Activated CD8-positive, alpha-beta memory T cell treated with anti-CD3 and anti-CD28 coated beads for 1 hour (primary cell): ENCODE results near the gene PPP1R11.
"Not testable (repeated sequence)": the region's sequence is repeated elsewhere in the genome, so short reads cannot be mapped to it uniquely, and the experiment has no call there.

Experiments
- DNase-seq, 2 donors: peaks; one replicate each; pipeline ENCODE4 v3.0.0-alpha.2; 2020; ENCODE audit warnings: low read depth in 1 of 2; ENCODE audit errors: extremely low read depth in 1 of 2

PPP1R11 gene, protein sequence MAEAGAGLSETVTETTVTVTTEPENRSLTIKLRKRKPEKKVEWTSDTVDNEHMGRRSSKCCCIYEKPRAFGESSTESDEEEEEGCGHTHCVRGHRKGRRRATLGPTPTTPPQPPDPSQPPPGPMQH

GRCh38 chr6:30066577-30067459 is at the start of gene PPP1R11:
TSS of gene PPP1R11 (plus strand) at chr6:30067198. CDS start at chr6:30067411, 213 bp downstream.
- DNase-seq: peak; percentile 94 to 97

DNA sequence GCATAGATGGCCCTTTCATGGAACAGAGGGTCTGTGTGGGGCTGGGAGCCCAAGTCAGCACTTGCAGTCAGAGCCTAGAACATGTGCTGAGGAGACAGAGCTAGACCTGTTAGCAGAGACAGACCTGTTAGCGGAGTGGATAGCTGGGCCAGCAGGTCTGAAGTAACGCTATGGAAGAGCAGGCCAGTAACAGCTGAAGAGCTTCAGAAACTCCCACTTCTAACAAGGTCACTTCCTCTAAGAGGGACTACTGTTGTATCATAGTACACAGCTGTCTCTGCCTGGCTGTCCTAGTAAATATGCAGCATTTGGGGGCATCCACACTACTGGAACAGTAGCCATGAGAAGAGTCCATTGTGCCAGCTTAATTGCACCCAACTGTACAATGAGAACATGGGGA is 47.2 kb upstream of the PPP1R11 start:
- DNase-seq: no peak

GRCh38 chr6:30020626-30021025 is 46.4 kb upstream of the PPP1R11 start:
- DNase-seq: no peak

DNA sequence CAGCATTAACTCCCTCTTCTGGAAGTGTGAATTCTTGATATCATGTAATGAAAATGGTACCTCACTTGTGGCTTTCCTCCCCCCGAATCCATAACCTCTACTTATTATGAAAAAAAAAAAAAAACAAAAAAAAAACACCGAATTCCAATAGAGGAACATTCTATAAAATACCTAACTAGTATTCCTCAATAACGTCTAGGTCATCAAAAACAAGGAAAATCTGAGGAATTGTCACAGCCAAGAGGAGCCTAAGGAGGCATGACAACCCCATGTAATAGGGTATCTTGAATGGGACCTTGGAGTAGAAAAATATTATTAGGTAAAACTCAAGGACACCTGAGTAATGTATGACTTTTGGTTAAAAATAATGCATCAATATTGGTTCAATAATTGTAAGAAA is 44.8 kb upstream of the PPP1R11 start:
- DNase-seq: no peak

DNA sequence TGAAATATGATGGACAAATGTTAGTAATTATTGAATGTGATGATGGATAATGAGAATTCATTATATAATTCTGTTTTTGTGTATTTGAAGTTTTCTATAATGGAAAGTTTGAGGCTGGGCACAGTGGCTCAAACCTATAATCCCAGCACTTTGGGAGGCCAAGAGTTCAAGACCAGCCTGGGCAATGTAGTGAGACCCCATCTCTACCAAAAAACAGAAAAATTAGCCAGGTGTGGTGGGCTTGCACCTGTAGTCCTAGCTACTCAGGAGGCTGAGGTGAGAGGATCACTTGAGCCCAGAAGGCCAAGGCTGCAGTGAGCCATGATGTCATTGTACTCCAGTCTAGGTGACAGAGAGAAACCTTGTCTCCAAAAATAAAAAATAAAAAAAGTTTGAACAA is 44.3 kb upstream of the PPP1R11 start:
- not testable (repeated sequence) for DNase-seq

DNA sequence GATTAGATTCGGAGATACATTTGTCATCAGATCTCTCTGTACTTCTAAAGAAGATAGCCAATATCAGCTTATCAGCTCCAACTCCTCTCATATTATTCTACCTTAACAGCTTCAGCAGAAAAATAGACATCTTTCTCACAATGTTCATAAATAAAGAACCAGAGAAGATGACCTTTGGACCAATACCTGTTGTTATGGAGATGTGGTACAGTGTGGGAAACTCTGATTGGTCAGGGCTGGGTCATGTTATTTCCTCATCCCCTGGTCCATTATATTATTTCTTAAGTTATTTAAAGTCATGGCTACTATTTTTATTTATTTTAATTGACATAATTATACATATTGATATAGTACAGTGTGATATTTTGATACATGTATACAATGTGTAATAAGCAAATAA is 41.8 kb upstream of the PPP1R11 start:
- DNase-seq: no peak

DNA sequence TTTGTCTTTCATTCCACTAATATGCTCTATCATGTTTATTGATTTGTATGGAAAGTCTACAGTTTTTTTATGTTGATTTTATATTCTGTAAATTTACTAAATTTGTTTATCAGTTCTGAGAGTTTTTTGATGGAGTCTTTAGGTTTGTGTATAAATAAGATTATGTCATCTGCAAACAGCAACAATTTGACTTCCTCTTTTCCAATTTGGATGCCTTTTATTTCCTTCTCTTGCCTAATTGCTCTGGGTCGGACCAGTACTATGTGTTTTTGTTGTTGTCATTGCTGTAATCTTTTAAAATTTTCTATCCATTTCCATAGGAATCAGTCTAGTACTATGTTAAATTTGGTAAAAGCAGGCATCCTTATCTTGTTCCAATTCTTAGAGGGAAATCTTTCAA is 37.4 kb upstream of the PPP1R11 start:
- DNase-seq: no peak

DNA sequence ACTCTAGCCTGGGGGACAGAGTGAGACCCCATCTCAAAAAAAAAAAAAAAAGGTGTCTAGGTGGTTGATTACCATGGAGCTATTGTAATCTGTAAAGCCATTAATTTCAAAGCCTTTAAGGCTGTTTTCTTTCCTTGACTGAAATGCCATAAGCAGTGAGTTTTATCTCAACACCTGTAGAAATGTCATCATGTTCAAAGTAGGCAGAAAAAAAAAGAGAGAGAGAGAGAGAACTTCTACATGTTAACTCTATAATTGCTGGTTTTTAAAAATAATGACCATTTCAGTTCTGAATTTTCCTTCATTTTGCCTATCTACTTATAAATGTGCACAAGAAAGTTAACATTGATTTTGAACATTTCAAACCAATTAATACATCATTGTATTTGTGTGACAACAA is 35.6 kb upstream of the PPP1R11 start:
- DNase-seq: no peak

DNA sequence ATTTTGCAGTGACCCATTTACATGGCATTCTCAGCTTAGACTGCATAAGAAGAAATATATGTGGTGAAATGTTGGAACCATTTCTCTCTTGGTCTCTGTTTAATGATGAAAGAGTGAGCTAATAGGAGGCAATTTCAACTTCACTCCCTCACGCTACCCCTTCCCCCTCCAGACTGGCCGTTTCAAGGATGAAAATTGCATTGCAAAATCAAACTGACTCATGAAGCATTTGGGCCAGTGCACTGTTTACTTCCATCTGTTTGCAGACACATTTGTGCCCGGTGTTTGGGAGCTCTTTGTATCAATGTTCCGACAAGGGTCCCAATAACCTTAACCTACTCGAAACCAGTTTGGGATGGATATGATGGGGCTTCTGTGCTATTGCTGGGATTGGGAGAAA is 33.6 kb upstream of the PPP1R11 start:
- DNase-seq: not testable (repeated sequence)

GRCh38 chr6:30035784-30036183 is 31.2 kb upstream of the PPP1R11 start:
- DNase-seq: no peak

GRCh38 chr6:30037182-30037788 is 29.7 kb upstream of the PPP1R11 start:
- no peak for DNase-seq

DNA sequence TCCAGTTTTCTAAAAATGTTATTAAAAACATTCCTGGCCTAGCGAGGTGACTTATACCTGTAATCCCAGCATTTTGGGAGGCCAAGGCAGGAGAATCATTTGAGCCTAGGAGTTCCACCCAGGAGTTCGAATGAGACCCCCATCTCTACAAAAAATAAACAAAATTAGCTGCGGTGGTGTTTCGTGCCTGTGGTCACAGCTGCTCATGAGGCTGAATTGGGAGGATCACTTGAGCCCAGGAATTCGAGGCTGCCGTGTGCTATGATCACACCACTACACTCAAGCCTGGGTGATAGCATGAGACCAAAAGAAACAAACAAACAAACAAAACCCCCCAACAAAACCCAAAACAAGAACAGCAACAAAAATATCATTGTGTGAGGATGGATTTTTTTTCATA is 25.8 kb upstream of the PPP1R11 start:
- no peak for DNase-seq

GRCh38 chr6:30041821-30042220 is 25.2 kb upstream of the PPP1R11 start:
- DNase-seq: no peak

- DNase-seq: no peak
These were observed 24.5 kb upstream of the PPP1R11 start for GRCh38 chr6:30042476-30042875.

DNA sequence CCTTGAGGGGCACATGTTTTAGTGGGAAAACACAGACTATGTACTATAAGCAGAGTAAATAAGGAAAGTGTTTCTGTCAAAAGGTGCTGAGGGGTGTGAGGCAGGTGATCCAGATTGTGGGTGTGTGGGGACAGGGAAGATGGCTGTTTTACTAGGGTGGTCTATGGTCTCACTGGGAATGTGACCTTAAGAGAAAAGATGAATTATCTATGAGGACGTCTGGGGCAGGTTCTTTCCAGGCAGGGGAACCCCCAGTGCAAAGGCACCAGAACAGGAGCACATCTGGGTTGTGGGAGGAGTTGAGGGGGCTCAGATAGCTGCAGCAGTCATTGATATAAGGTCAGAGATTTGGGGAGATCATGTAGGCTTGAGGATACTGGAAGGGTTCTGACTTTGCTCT is 24.1 kb upstream of the PPP1R11 start:
- DNase-seq: no peak

- DNase-seq: no peak
These were observed 23.3 kb upstream of the PPP1R11 start for GRCh38 chr6:30043744-30044143.

- DNase-seq: no peak
These were observed 22.4 kb upstream of the PPP1R11 start for GRCh38 chr6:30044630-30045029.

DNA sequence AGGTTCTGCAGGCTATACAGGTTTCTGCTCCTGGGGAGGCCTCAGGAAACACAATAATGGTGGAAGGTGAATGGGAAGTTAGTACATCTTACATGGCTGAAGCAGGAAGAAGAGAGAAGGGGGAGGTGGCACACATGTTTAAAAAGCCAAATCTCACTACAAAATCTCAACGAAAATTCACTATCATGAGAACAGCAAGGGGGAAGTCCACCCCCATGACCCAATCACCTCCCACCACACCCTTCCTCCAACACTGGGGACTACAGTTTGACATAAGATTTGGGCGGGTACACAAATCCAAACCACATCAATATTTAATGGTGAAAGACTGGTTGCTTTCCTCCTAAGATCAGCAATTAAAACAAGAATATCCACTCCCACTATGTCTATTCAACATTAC is 19.8 kb upstream of the PPP1R11 start:
- DNase-seq: no peak

DNA sequence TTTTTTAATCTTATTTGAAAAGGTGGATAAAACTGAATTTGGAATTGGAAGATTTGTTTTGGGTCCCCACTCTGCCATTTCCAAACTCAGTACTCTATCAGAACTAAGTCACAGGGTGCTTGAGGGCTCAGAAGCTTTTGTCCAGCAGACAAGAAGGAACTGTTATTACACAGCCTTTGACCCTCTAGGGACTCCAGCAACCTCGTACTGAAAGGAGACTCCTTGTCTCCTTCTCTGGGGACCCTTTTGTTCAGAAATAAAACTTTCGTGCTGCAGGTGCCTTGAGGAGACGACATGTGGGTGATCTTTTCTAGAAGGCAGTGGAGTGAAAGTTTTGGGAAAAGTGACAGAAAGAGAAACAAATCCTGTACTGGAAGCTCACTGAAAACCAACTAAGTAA is 13.3 kb upstream of the PPP1R11 start:
- DNase-seq: no peak

DNA sequence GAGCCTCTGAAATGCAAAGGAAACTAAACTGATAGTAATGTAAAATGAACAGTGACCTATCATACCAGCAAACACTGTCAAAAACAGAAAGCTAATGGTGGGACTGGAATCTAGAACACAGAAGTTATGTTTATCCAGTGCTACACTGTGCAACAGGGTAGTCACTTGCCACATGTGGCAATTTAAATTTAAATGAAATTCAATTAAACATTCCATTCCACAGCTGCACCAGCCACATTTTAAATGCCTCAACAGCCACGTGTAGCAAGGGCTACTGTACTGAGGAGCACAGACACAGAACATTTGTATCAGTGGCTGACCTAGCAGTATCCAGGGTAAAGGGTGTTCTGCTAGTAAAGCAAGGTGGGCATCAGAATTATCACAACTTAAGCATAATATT is 11.5 kb upstream of the PPP1R11 start:
- DNase-seq: no peak

DNA sequence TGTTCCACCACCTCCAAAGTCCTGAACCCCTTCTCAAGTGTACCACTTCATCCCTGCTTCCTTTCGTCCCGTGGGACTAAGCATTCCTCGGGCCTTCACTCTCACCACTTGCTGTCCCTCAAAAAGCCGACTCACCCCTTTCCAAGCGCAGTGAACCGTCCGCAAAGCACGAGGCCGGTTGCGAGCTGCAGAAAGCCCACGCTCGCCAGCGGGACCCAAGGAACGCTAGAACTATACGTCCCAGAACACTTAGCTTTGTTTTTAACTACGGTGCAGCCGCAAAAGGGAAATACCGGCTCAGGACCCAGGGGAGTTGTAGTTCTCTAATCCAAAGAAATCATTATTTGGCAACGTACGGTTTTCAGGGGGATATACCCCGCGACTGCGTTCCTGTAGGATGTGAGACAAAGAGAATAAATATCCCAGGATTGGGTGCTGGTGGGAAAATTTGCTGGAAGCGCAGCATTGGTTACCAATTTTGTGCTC is 6.3 kb upstream of the PPP1R11 start:
- DNase-seq: no peak
